Measurements from ENCODE around the gene USP4. TPM values are rescaled to one million over a fixed set of nuclear protein-coding genes. Genes with fewer than 3 reads are reported as not detected.
A peak's percentile ranks its signal among the peaks of the same experiment; 100 is the strongest.
"Not testable (repeated sequence)": the region's sequence is repeated elsewhere in the genome, so short reads cannot be mapped to it uniquely, and the experiment has no call there.

USP4 gene
- total RNA-seq, 1 donor from 2014 or later: 69.6 TPM

GRCh38 chr3:49244581-49245205, 95.2 kb downstream of the USP4 start:
- intact Hi-C loops (cut with DNase I): no loop called here
- Histone ChIP-seq H3K9me3 (no peaks in the 10 kb centered on the region), H3K4me3 (no peak overlapping the region), H3K27ac (no peak overlapping the region), H3K27me3 (no peaks in the 10 kb centered on the region), H3K36me3 (no peaks in the 10 kb centered on the region), H3K4me1 (peaks cover 17% of the 10 kb centered on the region)
- TF ChIP-seq CTCF (IDR thresholded peaks at IDR 0.05): no peak
- ATAC-seq (peak; percentile 74), DNase-seq (peak; percentile 6)

- H3K9me3 ChIP-seq; intact Hi-C loops (cut with DNase I); H3K27ac ChIP-seq; H3K36me3 ChIP-seq; H3K27me3 ChIP-seq; H3K4me3 ChIP-seq; DNase-seq; ATAC-seq: not testable (repeated sequence)
- peaks cover 13% of the 10 kb centered on the region for H3K4me1 ChIP-seq
Observed at GRCh38 chr3:49240091-49240490, 99.8 kb downstream of the USP4 start.

- Histone ChIP-seq H3K27me3 (no peaks in the 10 kb centered on the region), H3K4me1 (peaks cover 13% of the 10 kb centered on the region), H3K36me3 (no peaks in the 10 kb centered on the region), H3K9me3 (peaks cover 9% of the 10 kb centered on the region), H3K27ac (peak overlapping the region; percentile 80), H3K4me3 (no peak overlapping the region)
- intact Hi-C loops (cut with DNase I): no loop called here
- no peak for TF ChIP-seq CTCF (IDR thresholded peaks at IDR 0.05)
- DNase-seq: no peak
- ATAC-seq: peak; percentile 96
Observed at GRCh38 chr3:49238274-49239127, 101.4 kb downstream of the USP4 start.

- Histone ChIP-seq H3K9me3 (peaks cover 20% of the 10 kb centered on the region), H3K27ac (no peak overlapping the region), H3K4me3 (no peak overlapping the region), H3K4me1 (peaks cover 13% of the 10 kb centered on the region), H3K27me3 (no peaks in the 10 kb centered on the region), H3K36me3 (no peaks in the 10 kb centered on the region)
- intact Hi-C loops (cut with DNase I): no loop called here
- ATAC-seq: no peak
- no peak for DNase-seq
- no peak for TF ChIP-seq CTCF (IDR thresholded peaks at IDR 0.05)
Observed at GRCh38 chr3:49237344-49237743, 102.5 kb downstream of the USP4 start.

GRCh38 chr3:49236226-49236625, 103.6 kb downstream of the USP4 start:
- no peak overlapping the region for H3K27ac ChIP-seq
- DNase-seq (no peak), ATAC-seq (no peak)
- H3K27me3 ChIP-seq: no peaks in the 10 kb centered on the region
- no peak overlapping the region for H3K4me3 ChIP-seq
- H3K36me3 ChIP-seq: no peaks in the 10 kb centered on the region
- H3K9me3 ChIP-seq: peaks cover 21% of the 10 kb centered on the region
- intact Hi-C loops (cut with DNase I): no loop called here
- TF ChIP-seq CTCF (IDR thresholded peaks at IDR 0.05): no peak
- H3K4me1 ChIP-seq: peaks cover 13% of the 10 kb centered on the region

GRCh38 chr3:49228817-49229216, 111.0 kb downstream of the USP4 start:
- H3K27ac ChIP-seq; DNase-seq; ATAC-seq; H3K4me1 ChIP-seq; H3K27me3 ChIP-seq; intact Hi-C loops (cut with DNase I); H3K36me3 ChIP-seq; H3K4me3 ChIP-seq: not testable (repeated sequence)
- H3K9me3 ChIP-seq: peaks cover 25% of the 10 kb centered on the region

Small RNA genes within 50 kb of the gene (microRNA-seq; reads per million reads assigned to microRNA genes)
- gene MIR4271 (ENCODE audit: borderline microRNAs expressed): not detected

Other genes with a start within 250 kb of the USP4 start
- 83.9 TPM for gene QRICH1, start 246.0 kb downstream of the USP4 start, total RNA-seq
- 172 TPM for gene QARS1, start 235.3 kb downstream of the USP4 start, total RNA-seq
- 63.9 TPM for gene USP19, start 219.2 kb downstream of the USP4 start, total RNA-seq
- 489 TPM for gene LAMB2, start 207.0 kb downstream of the USP4 start, total RNA-seq
- 22.1 TPM for gene CCDC71, start 173.7 kb downstream of the USP4 start, total RNA-seq
- gene KLHDC8B, start 168.5 kb downstream of the USP4 start, total RNA-seq: 22.4 TPM
- gene C3orf62, start 62.8 kb downstream of the USP4 start, total RNA-seq: 6.8 TPM
- gene GPX1, start 18.3 kb upstream of the USP4 start, total RNA-seq: 415 TPM
- 543 TPM for gene RHOA, start 71.9 kb upstream of the USP4 start, total RNA-seq
- gene TCTA, start 72.4 kb upstream of the USP4 start, total RNA-seq: 38.1 TPM
- 9.0 TPM for gene AMT, start 82.4 kb upstream of the USP4 start, total RNA-seq
- gene NICN1, start 89.3 kb upstream of the USP4 start, total RNA-seq: 23.1 TPM
- 88.2 TPM for gene DAG1, start 130.2 kb upstream of the USP4 start, total RNA-seq
- gene BSN, start 214.4 kb upstream of the USP4 start, total RNA-seq: 0.43 TPM

Measured in upper lobe of right lung (tissue), 1 donor.